ENCODE data around the gene GNLY. TPM values are rescaled to one million over a fixed set of nuclear protein-coding genes. Genes with fewer than 3 reads are reported as not detected.

GNLY gene
- polyA plus RNA-seq, 1 of the 3 experiments (the other 2 are of a cell fraction) = not detected

GRCh38 chr2:85741833-85742455 lies 47.8 kb downstream of the GNLY start:
- Histone ChIP-seq H3K9me2 (no peaks in the 10 kb centered on the region), H3K9ac (peak overlapping the region; percentile 83), H3K4me2 (peak overlapping the region; percentile 73), H3K4me3 (ENCODE audit: low read depth in 2 of 2, low read length in 1 of 2) (no peak overlapping the region), H2AFZ (ENCODE audit: low read depth) (peak overlapping the region; percentile 2; the same call in 1 of the 2 replicates), H3K36me3 (replicated peaks in 1 of 2; ENCODE audit: control insufficient read depth in 1 of 2, insufficient read depth in 2 of 2, low read length in 1 of 2) (no peaks in the 10 kb centered on the region), H3F3A (replicated peaks; ENCODE audit: insufficient read depth) (peaks cover 22% of the 10 kb centered on the region), H3K27ac (ENCODE audit: low read depth in 2 of 2, low read length in 1 of 2) (peak overlapping the region; percentile 95 to 96), H4K20me1 (ENCODE audit: insufficient read depth) (no peaks in the 10 kb centered on the region), H3K9me3 (no peaks in the 10 kb centered on the region), H3K27me3 (ENCODE audit: insufficient read depth) (no peaks in the 10 kb centered on the region), H3K79me2 (ENCODE audit: insufficient read depth) (no peaks in the 10 kb centered on the region), H3K4me1 (ENCODE audit: control insufficient read depth in 1 of 2, insufficient read depth in 2 of 2, low read depth in 1 of 2, low read length in 1 of 2) (peaks cover 53 to 54% of the 10 kb centered on the region in 2 experiments)
- POLR2A ChIA-PET = interaction anchor here (0.7 to 1.4 kb wide), 4 partner anchors 8 to 72 kb away, joined by 3 to 6 read pairs (median 4); no protein-coding TSS in a partner anchor
- CTCF ChIA-PET = interaction anchor here (0.6 to 34.7 kb wide), 17 partner anchors 9 to 594 kb away, joined by 3 to 626 read pairs (median 5); partner anchors contain the start of genes ATOH8 and ST3GAL5
- 16% methylated on average over 19 of the region's 19 CpGs for WGBS (ENCODE audit: low lambda C conversion rate)
- DNase-seq = peak; percentile 77
- TF ChIP-seq GABPA (IDR thresholded peaks at IDR 0.05; ENCODE audit: low read depth) = no peak
- TF ChIP-seq USF2 (IDR thresholded peaks at IDR 0.05; ENCODE audit: borderline replicate concordance, low read depth, low read length) = no peak
- TF ChIP-seq RFX5 (IDR thresholded peaks at IDR 0.05; ENCODE audit: low read length) = no peak
- TF ChIP-seq TAF1 (IDR thresholded peaks at IDR 0.05; ENCODE audit: borderline replicate concordance, low read depth, low read length) = no peak
- peak; percentile 99 for TF ChIP-seq RXRA (IDR thresholded peaks at IDR 0.05; ENCODE audit: borderline replicate concordance, low read depth)
- peak in 1 of 2 experiments; percentile 81; a peak in 1 of 4 replicates for TF ChIP-seq EP300 (IDR thresholded peaks at IDR 0.05; ENCODE audit: borderline replicate concordance in 1 of 2, low read depth in 1 of 2, low read length in 1 of 2)
- no peak for TF ChIP-seq SIN3A (IDR thresholded peaks at IDR 0.05; ENCODE audit: borderline replicate concordance, low read depth, low read length)
- TF ChIP-seq POLR2AphosphoS5 (IDR thresholded peaks at IDR 0.05; ENCODE audit: low read depth, low read length) = no peak
- peak; percentile 61 for TF ChIP-seq TCF12 (IDR thresholded peaks at IDR 0.05)
- TF ChIP-seq YY1 (IDR thresholded peaks at IDR 0.05; ENCODE audit: low read depth) = 0 out of 2 replicates have a peak, but pooled peaks have one; percentile 10
- peak; percentile 72 for TF ChIP-seq NFIC (IDR thresholded peaks at IDR 0.05; ENCODE audit: borderline replicate concordance)
- TF ChIP-seq RCOR1 (IDR thresholded peaks at IDR 0.05; ENCODE audit: low read length) = no peak
- no peak for TF ChIP-seq RAD21 (IDR thresholded peaks at IDR 0.05; ENCODE audit: low read length)
- peak; percentile 18; the same call in 1 of the 2 replicates for TF ChIP-seq PBX3 (IDR thresholded peaks at IDR 0.05)
- peak; percentile 27; the same call in 1 of the 2 replicates for TF ChIP-seq FOSL2 (IDR thresholded peaks at IDR 0.05; ENCODE audit: borderline replicate concordance, low read depth)
- no peak for TF ChIP-seq ZBTB33 (IDR thresholded peaks at IDR 0.05; ENCODE audit: borderline replicate concordance, low read depth)
- no peak for TF ChIP-seq NRF1 (IDR thresholded peaks at IDR 0.05; ENCODE audit: low read depth, low read length)
- TF ChIP-seq FOXJ3 (CRISPR knock-in tag; IDR thresholded peaks at IDR 0.05) = no peak
- TF ChIP-seq USF1 (IDR thresholded peaks at IDR 0.05; ENCODE audit: borderline replicate concordance, low read depth) = no peak
- TF ChIP-seq EZH2phosphoT487 (IDR thresholded peaks at IDR 0.05; ENCODE audit: borderline replicate concordance, low read depth) = no peak
- no peak for TF ChIP-seq FOXM1 (IDR thresholded peaks at IDR 0.05; ENCODE audit: low read depth)
- no peak for TF ChIP-seq ELF1 (IDR thresholded peaks at IDR 0.05)
- no peak for TF ChIP-seq REST (IDR thresholded peaks at IDR 0.05; ENCODE audit: low read depth, low read length)
- no peak; the same call in 1 of the 2 replicates for TF ChIP-seq JUND (IDR thresholded peaks at IDR 0.05)
- TF ChIP-seq TEAD4 (IDR thresholded peaks at IDR 0.05; ENCODE audit: borderline replicate concordance, insufficient read depth) = no peak
- no peak for TF ChIP-seq GATA2 (CRISPR knock-in tag; IDR thresholded peaks at IDR 0.05)
